Measurements from ENCODE around the gene XYLT1.

DNA sequence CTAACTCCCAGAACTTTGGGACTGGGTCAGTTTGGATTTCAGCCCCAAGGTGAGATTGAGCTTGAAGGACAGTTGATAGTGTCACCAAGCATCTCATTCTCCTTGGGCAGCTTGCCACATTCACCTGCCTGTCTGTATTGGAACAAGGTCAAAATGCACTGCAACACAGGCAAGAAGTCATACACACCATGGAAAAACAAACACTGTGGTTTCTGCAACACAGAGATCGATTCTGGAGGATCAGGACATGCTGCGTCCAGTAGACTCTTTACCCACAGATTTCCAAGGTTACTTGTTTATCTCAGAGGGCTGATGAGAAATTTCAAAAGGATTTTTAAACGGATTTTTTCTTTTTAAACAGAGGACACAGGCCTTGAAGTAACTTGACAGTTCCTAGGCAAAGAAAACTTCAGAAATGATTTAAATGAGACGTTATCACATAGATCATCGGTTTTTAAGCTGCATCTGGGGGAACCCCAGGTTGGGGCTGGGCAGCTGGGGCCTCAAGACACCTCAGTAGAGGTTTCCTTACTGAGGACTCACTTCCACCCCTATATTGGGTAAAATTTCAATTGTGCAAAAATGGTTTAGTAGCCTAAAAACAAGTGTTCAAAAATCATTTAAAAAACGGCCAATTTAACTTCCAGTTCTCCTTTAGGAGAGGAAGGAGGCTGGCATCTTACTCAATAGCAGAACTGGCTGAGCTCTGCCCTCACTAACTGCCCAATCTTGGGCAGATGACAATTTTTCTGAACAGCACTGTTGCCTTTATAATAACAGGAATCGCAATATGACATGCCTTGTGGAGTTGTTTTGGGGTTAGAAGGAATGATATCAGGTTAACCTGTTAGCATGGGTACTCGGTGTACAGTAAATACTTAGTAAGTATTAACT, 299.3 kb downstream of the XYLT1 start:
- TF ChIP-seq POLR2A (IDR thresholded peaks at IDR 0.05) (no peak), POLR2AphosphoS5 (IDR thresholded peaks at IDR 0.05) (no peak)
- TF ChIP-seq, protein P1, sequence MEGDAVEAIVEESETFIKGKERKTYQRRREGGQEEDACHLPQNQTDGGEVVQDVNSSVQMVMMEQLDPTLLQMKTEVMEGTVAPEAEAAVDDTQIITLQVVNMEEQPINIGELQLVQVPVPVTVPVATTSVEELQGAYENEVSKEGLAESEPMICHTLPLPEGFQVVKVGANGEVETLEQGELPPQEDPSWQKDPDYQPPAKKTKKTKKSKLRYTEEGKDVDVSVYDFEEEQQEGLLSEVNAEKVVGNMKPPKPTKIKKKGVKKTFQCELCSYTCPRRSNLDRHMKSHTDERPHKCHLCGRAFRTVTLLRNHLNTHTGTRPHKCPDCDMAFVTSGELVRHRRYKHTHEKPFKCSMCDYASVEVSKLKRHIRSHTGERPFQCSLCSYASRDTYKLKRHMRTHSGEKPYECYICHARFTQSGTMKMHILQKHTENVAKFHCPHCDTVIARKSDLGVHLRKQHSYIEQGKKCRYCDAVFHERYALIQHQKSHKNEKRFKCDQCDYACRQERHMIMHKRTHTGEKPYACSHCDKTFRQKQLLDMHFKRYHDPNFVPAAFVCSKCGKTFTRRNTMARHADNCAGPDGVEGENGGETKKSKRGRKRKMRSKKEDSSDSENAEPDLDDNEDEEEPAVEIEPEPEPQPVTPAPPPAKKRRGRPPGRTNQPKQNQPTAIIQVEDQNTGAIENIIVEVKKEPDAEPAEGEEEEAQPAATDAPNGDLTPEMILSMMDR (IDR thresholded peaks at IDR 0.05): no peak
